NCI-H2196 treated with DMSO at 0.1 percent for 48 hours (cell line): Measurements from ENCODE around the gene GPC3.

Experiments used
- DNase-seq: peaks from one replicate; lab custom pipeline; 2025; ENCODE audit not compliant: unreplicated experiment; lab: John Stamatoyannopoulos, UW

GPC3 gene

DNA sequence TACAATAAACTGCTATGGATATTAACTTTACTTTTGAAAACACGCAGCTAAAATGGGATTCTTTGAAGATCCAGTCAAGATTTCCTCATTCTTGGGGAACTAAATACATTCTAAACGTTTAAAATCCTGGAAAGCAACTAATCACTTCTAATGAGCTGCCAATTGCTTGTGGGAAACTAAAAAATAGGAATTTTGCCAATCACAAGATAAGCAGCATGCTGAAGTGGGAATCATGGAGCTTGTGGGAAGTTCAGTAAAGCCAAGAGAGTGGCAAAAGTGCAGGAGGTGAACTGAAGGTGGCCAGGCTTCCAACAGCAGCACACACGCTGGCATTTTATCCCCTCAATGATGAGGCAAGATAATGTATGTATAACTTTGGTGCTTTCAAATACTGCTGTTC is 133.0 kb downstream of the GPC3 start:
- no peak for DNase-seq

DNA sequence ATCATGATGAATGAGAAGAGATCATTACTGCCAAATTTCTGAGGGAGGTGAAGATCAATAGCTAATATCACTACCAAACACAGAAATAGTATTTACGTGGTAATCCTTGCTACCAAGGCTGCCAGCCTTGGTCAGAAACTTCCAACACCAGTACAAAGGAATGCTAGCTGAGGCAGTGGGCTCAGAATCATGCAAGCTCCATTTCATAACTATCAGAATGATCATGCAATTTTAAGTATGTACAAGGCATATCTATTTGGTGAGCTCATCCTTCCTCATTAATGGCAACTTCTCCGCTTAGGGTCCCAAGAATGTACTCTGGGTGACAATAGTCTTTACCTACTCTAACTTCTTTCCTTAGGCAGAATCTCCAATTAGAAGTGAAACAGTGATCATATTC is 135.0 kb downstream of the GPC3 start:
- DNase-seq: no peak

DNA sequence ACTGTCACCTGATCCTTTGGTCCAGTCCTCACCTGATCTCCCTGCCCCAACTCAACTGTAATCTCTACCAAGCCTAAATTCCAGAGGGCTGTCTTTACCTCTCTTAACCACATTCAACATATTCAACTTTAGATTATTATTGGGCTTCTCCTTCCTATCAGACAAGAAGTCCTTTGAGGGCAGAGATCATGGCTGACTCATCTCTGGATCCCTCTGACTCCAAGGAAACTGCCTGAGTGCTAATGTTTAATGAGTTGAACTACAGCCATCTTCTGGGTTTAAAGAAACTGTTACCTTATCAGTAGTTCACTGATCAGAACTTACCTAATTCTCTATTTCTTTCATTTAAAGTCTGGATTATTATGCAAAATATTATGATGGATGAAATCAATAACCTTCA is 135.7 kb downstream of the GPC3 start:
- DNase-seq: no peak

DNA sequence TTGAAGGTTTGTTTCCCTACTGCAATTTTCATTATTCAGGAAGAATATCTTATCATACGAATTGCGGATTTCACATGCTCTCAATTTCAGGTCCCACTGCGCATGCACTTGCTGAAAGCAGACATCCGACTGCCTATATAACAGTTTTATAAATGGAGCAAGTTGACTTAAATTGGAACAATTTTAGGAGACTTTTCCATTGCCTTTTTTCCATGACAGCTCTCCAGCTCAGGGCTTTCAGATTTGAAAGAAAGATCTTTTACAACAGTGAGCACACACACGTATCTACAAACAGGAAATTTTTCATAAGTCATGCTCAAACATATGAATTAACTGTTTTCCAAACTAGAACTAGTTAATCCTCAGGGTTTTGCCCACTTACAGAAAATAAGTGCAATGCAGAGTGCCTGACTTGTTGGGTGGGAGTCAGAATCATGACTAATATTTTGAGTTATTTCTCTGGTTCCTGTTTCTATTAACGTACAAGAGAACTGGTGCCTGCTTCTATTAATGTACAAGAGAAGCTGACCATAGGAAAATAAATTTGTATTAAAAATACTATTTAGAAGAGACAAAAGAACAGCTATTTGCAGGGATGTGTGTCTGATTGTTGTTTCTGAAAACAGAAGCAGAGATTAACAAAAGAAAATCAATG is 137.9 kb downstream of the GPC3 start:
- DNase-seq: no peak

- no peak for DNase-seq
Observed at GRCh38 chrX:133846311-133846710, 139.1 kb downstream of the GPC3 start.

GRCh38 chrX:133840415-133840814 is 145.0 kb downstream of the GPC3 start:
- DNase-seq: no peak

DNA sequence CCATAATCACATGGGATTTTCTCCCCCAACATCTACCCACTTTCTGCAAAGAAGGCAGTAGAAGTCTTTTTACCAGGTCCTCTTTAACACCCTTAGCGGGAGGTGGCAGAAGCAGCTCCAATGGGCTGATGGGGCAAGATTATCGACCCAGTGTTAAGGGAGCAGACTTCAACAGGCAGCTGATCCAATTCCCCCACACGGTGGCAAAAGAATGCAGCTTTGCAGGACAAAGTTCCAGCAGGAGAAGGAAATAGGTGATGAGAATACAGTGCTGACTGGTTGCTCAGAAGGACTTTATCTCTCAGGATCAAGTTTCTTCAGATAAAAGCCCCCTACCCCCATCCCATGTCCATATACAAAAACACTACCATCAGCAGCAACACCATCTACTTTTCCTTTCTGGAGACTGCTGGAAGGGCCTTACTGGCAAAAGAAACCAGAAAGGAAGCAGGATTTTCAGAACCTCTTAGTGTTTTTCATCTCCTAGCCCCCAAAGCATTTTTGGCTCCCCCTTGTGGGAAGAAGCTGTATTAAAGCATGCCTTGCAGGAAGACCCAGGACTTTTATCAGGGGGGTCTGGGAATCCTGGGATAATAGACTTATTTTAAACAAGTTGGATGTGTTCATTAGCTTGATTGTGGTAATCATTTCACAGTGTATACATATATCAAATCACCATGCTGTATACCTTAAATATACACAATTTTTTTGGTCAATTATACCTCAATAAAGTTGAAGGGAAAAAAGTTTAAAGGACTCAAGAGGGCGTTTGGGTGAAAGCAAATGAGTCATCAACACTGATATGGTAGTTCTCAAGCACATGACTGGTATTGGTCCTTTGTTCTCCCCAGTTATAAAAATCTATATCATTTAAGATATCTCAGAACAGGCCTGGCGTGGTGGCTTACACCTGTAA is 146.4 kb downstream of the GPC3 start:
- no peak for DNase-seq

DNA sequence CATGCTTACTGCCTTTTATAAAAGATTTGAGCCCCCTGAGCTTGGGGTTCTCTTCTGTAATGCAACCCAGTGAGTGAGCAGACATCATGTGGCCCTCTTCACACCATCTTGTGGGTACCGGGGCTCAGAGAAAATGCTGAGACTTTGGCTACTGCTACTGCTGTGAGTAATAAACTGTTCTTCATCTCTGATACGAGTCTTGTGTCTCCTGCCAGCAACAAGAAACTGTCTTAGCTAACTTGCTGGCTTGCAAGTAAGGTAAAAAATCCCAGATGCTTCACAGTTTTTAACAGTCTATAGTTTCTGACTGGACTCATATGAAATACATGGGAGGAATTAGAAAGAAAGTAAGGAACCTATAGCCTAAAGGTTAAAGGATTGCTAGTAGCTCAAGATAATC is 148.3 kb downstream of the GPC3 start:
- DNase-seq: no peak

GRCh38 chrX:133836561-133836960 is 148.8 kb downstream of the GPC3 start:
- no peak for DNase-seq

GRCh38 chrX:133834771-133835170 is 150.6 kb downstream of the GPC3 start:
- DNase-seq: no peak

DNA sequence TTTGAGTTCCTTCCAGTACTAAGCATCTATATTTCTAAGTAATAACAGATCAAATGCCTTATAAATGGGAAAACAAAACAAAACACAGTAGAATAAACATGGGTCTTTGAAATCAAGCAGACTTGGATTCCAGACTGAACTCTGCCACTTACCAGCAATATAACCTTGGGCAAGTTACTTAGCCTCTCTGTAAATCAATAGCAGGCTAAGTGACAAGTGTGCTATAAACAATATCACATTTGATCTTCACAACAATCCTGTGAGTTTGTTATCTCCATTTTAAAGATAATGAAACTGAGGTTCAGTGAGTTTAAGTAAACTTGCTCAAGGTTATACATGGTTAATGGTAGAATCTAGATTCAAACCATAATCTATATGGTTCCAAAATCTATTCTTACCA is 165.8 kb downstream of the GPC3 start:
- DNase-seq: no peak

DNA sequence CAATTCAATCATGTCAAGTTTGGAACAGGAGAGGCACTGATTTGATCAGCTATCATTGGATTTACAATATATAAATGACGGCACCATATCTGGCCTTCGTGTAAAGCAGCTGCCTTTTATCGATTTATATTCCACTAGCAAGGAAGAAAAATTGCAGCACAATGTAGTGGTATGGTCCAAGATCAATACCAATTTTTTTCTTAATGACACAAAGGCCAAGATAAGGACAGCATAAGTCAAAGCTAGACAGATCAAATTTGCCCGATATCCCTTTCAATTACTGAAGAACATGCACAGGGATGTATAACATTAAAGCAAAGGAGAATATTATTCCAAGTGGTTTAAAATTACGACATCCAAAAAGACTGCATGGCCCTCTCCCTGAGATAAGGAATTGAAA is 167.4 kb downstream of the GPC3 start:
- DNase-seq: no peak

DNA sequence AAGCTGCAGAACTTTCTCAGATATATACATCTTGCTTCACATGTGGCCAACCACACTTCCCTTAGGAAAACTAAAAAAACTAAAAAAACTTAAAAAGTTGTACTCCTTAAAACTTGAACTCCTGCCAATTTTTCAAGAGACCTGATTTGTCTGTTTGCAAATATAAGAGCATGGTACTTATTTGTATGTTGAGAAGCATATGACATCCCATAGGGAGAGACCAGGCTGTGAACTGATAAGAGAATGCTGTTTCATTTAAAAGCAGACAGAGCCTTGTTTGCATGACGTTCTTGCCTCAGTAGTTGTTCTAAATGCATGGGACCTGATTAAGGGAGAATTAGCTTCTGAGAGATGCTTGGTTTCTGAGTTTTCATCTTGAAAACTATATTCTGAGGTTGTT is 169.9 kb downstream of the GPC3 start:
- no peak for DNase-seq

GRCh38 chrX:133813971-133814370 is 171.4 kb downstream of the GPC3 start:
- DNase-seq: no peak

- DNase-seq: no peak
Observed at GRCh38 chrX:133812402-133812801, 173.0 kb downstream of the GPC3 start.

DNA sequence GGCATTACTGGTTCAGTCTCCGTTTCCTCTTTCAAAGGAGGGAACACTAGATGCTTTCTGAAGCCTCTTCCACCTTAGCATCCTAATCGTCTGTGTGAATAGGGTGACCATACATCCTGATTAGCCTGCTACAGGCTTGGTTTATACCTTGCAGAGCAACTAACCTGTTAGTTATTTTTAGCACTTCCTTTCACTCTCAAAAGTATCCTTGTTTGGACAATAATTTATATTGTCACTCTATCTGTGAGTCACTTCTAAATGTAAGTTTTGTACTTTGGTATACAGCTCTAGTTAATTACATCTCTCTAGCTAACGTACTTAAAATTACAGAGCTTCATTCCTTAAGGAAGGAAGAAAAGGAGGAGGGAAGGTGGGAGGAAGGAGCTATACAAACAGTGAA is 174.5 kb downstream of the GPC3 start:
- no peak for DNase-seq

DNA sequence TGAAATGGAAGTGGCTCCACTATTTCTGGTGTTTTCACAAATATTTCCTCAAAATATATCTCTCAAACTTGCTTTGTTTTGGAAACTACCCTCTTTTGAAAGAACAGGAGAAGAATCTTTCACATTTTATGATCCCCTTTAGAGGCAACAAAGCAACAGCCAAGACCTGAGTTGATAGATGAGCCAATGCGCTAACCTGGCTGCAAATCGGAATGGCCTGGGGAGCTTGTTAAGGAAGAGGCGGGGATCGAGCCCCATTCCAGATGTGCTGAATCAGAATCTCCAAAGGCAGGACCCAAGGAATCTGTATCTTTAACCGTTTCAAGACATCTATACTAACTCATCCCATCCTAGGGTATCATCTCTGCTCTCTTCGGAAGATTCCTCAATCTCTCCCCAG is 181.3 kb downstream of the GPC3 start:
- DNase-seq: no peak

DNA sequence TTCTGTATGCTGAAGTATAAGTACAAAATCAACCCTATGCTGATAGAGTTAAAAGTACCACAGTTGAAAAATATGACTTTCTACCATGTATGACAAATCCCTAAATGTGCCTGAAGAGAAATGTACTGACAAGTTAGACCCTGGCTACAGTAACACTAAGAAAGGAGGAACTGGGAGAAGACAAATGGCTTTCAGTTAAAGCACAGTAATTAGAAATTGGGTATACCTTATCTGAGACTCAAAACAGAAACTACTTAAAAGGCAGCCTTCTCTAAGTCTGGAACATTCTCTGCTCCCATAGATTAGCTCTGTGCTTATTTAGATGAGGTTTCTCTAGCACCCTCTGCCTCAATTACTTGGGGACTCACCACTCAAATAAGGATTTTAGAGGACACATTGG is 189.1 kb downstream of the GPC3 start:
- no peak for DNase-seq

DNA sequence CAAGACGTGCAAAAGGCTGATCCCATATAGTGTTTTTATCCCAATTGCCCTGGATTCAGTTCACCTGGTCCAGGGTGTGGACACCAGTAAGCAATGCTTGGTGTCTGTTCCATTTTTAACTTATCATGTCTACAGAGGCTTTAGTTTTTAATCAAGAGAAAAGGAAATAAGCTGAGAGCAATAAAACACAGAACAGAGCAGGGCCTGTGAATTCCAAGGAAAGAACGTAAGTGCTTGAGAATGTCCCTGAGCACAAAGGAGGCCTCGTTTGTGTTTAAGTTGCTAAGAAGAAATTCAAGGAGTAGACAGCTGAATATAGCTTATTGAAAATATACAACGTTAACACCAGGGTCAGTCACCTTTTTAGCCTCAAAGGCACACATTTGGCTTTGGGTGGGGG is 191.3 kb downstream of the GPC3 start:
- DNase-seq: no peak

GRCh38 chrX:133793626-133794025 is 191.8 kb downstream of the GPC3 start:
- DNase-seq: no peak

GRCh38 chrX:133792198-133792953 is 193.0 kb downstream of the GPC3 start:
- DNase-seq: peak; percentile 64

- DNase-seq: no peak
Observed at GRCh38 chrX:133789829-133790228, 195.6 kb downstream of the GPC3 start.
